ENCODE data around the gene TTC12.

The TTC12 gene

DNA sequence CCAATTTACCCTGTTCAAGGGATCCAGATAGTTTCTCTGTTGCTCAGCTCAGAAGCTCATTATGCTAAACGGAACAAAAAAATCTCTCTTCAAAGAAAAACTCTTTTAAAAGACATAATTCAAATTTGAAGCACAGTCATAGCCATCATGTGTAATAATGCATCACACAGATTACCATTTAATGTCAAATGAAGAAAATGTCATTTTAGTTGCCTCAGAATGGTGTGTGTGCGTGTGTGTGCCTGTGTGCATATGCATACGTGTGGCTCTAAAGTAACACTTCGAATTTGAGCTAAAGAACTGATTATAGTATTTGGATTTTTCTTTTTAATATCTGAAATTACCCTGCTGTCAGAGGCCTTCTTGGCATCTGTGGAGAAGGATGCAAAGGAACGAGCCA lies 9.9 kb downstream of the TTC12 start:
- no peak for DNase-seq (ENCODE audit: low read depth, low spot score)

DNA sequence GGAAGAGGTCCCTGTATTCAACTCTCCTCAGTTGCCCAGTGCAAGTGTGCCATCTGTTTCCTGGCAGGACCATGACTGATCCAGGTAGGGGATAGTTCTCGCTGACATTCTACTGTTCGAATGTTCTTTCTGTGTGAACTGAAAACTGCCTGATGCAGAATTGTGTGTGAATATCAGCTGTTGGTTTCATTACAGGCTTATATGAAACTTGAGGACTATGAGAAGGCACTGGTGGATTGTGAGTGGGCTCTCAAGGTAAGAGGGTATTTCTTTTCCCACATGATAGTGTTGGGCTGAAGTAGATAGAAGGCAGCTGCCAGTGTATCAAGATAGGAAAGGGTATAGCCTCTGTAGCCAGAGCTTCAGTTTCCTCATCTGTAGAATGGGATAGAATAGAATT lies 15.3 kb downstream of the TTC12 start:
- no peak for DNase-seq (ENCODE audit: low read depth, low spot score)

DNA sequence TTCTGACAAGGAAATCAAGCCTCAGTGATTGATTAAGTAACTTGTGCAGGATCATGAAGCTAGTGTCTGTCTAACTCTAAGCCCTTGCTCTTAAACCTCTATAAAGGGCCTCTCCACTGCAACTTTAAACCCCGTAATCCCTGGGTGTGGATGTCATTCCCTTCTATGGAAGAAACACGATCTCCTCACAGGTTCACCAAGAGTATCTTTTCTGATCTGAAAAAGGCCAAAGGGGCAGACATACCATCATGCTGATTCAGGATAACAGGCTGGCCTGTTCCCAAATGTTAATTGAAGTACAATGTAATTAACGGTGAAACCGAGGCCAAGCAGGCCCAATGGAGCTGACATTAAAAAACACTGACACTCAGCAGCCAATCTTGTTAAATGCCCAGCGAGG lies 17.1 kb downstream of the TTC12 start:
- DNase-seq (ENCODE audit: low read depth, low spot score) = no peak

GRCh38 chr11:113332023-113332422 lies 17.6 kb downstream of the TTC12 start:
- no peak for DNase-seq (ENCODE audit: low read depth, low spot score)

DNA sequence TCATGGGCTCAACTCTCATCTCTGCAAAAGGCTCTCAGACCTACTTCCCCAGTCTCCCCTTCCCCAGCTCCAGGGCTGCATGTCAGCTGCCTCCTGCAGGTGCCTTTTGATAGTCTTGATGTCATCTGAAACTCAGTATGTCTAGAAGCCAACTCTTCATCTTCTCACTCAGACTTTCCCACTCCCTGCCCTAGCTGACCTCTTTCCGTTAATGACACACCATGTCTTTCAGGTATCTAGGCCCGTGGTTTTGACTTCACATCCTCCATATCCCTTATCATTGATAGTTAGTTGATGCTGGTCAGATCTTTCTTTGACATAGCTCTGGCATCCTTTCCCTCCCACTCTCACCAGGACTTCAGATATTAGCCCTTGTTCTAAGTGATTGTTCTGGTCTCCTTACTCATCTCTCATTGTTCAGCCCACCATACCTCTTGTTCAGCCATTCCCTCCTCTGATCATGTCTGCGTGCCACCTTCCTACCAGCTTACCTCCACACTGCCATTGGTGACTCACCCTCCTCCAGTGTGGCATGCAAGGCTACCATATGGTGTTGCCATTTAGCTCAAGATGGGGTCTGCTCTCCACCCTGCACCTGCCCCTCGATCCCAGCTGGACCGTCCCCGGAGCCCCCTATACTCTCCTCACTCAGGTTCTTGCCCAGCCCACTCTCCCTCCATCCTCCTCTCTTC lies 18.4 kb downstream of the TTC12 start:
- no peak for DNase-seq (ENCODE audit: low read depth, low spot score)

- no peak for DNase-seq (ENCODE audit: low read depth, low spot score)
Measured at GRCh38 chr11:113334183-113334582, 19.8 kb downstream of the TTC12 start.

DNA sequence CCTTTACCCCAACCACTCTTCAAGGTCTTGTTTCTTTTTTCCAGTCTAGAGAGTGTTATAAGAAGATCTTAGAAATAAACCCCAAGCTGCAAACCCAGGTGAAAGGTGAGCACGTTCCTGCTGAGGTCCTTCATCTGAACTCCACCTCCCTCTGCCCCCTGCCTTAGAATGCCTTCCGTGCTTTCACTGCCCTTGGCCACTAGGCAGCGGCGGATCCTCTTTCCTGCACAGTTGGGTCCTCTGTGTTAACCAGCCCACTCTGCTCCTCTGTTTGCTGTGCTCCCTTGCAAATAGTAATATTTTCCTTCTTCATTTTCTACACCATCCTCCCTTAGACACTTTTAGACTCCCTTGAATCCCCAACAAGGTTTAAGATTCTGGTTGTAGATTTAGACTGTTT lies 24.3 kb downstream of the TTC12 start:
- no peak for DNase-seq (ENCODE audit: low read depth, low spot score)

- DNase-seq (ENCODE audit: low read depth, low spot score) = no peak
Measured at GRCh38 chr11:113339929-113340589, 25.7 kb downstream of the TTC12 start.

- no peak for DNase-seq (ENCODE audit: low read depth, low spot score)
Measured at GRCh38 chr11:113341388-113342165, 27.2 kb downstream of the TTC12 start.

GRCh38 chr11:113345978-113346377 lies 31.6 kb downstream of the TTC12 start:
- DNase-seq (ENCODE audit: low read depth, low spot score) = no peak

GRCh38 chr11:113349528-113349927 lies 35.1 kb downstream of the TTC12 start:
- DNase-seq (ENCODE audit: low read depth, low spot score) = no peak

DNA sequence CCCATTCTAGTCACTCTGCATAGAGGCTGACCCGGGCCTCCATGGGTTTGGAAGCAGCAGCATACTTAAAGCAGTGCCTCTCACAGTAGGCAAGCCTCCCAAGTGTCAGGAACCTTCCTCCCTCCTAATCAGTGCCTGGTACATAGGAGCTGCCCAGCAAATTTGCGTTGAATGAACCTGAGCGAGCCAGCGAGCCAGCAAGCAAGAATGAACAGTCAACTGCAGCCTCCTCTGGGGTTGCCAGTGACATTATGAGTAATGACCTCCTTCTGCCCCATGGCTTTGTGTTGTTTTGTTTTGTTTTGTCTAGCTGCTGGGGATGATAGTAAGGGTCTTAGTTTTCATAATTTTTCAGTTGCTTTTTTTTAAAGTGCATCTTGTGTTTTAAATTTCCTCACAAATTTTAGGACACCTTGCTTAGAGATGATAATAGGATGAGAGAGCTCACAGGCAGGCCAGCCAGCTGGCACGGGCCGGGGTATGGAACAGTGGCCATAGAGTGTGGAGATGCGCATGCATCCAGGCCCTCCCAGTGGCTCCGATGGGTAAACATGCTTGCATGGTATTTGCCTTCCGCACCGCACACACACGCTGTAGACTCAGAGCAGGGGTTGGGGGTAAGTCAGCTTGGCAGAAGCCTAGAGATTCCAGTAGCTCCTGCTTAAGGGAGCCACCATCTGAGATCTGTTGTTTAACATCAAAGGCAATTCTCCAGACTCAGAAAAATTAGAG lies 36.1 kb downstream of the TTC12 start:
- no peak for DNase-seq (ENCODE audit: low read depth, low spot score)

DNA sequence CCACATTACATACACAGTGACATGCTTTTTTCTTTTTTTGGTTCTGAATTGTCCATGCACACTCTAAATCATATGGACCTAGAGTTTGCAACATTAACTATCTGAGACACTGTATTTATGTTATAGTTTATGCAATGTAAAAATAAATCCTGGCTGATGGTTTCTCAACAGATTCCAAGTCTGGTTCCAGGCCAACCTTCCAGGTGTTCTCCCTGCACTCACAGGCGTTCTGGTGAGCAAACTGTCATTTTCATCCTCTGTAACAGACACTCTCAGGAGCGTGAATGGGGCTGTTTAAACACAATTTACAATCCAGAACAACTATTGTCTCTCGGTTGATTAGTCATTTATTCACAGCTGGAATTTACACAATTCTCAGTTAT lies 36.7 kb downstream of the TTC12 start:
- no peak for DNase-seq (ENCODE audit: low read depth, low spot score)

GRCh38 chr11:113351480-113351879 lies 37.1 kb downstream of the TTC12 start:
- DNase-seq (ENCODE audit: low read depth, low spot score) = no peak

DNA sequence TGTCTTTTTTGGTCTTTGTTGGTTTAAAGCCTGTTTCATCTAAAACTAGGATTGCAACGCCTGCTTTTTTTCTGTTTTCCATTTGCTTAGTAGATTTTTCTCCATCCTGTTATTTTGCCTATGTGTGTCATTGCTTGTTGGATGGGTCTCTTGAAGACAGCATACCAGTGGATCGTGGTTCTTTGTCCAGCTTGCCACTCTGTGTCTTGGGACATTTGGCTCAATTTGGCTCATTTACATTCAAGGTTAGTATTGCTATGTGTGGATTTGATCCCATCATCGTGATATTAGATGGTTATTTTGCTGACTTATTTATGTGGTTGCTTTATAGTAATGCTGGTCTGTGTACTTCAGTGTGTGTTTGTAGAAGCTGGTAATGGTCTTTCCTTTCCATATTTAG lies 41.8 kb downstream of the TTC12 start:
- DNase-seq (ENCODE audit: low read depth, low spot score) = no peak

DNA sequence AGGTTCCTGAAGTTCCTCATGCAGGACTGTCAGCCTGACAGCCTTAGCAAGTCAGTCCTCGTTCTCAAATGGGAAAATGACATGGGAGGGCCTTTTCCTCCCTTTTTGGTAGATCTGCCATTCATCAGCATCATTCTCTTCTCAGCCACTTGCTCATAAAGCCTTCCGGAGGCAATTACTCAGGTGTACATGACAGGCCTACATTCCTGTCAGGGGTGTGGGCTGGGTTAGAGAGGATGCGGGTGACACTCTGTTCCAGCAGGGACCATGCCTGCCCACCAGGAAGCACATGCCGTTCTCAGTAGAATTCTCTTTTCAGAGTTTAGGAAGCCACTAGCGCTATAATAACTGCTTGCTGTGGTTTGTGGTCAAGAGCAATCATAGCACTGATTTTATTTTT lies 49.0 kb downstream of the TTC12 start:
- DNase-seq (ENCODE audit: low read depth, low spot score) = no peak

DNA sequence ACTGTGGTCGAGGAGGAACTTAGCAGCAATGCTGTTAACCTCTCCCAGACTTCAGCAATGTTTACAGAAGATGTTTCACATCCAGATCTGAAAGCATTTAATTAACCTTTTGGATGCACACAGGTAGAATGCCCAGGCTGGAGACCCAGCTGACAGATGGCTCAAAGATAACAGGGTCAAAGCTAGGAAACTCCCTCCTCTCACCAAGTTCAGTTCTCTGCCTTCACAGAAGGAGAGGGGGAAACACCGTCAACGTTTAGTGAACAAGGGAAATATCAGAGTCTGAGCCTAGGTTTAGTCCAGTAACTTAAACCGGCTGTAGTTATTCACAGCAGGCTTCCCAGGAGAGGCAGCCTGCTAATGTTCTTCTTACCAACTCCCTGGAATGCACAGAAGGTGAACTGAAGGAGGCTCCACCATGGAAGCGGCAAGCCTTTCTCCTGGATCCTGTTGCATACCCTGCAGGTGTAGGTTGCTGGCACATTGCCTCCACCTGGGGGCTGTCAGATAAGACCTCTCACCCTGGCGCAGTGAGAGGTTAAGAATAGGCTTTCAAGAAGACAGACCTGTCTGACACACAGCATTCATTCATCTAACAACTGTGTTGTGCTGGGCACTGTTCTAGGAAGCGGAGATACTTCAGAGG lies 49.7 kb downstream of the TTC12 start:
- no peak for DNase-seq (ENCODE audit: low read depth, low spot score)

- no peak for DNase-seq (ENCODE audit: low read depth, low spot score)
Measured at GRCh38 chr11:113365895-113366294, 51.5 kb downstream of the TTC12 start.

DNA sequence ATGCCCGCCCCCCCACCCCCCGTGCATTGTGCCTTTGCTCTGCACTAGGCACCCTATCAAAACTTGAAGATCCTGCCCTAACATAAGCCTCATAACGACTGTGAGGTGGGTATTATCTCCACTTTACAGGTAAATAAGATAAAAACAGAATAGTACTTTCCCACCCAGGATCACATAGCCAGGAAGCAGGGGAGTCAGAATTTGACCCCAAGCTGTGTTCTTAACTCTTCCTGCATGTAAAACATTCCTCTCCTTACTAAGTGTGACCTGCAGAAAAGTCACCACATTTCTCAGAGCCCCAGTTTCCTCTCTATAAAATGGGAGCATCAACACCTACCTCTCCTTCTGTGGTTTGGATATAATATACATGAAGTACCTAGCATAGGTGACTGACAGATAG lies 55.0 kb downstream of the TTC12 start:
- no peak for DNase-seq (ENCODE audit: low read depth, low spot score)

GRCh38 chr11:113370634-113371033 lies 56.3 kb downstream of the TTC12 start:
- DNase-seq (ENCODE audit: low read depth, low spot score) = no peak

DNA sequence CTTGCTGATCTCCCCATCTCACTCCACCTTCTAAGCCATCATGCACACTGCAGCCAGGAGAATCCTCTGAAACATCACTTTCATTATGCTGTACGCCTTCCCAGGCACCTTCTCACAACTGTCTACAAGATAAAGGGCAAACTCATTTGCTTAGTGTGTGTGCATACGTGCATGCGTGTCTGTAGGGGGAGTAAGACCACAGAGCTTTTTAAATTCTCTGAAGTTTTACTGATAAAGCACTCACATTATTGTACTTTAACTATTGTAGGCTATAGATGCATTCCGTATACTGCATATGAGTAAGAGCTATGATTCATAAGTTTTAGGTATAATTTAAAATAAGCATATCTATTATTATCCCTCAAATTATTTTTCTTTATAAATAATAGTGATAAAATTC lies 57.9 kb downstream of the TTC12 start:
- DNase-seq (ENCODE audit: low read depth, low spot score) = no peak

DNA sequence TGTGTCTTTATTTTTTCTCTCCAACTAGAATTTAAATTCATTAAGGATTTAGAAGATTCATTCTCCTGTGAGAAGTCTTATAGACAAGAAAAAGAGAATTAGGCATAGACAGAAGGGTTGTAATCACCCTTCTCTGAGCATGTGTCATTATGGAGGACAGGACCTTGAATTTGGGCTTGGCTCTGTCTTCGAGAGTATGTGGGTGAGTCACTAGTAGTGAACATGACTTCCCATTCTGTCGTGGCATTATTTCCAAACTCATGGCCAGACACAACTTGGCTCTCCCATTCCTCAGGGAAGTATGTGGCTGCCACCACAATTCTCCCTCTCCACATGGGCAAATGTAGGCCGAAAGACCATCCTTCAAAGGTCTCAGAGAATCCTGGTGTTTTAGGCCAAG lies 58.9 kb downstream of the TTC12 start:
- no peak for DNase-seq (ENCODE audit: low read depth, low spot score)

All from activated naive CD8-positive, alpha-beta T cell treated with anti-CD3 and anti-CD28 coated beads, Interleukin-2, amount 50 U/mL, for 16 hours (primary cell).